Measurements from ENCODE around the gene CTNNBL1. TPM values are rescaled to one million over a fixed set of nuclear protein-coding genes. Genes with fewer than 3 reads are reported as not detected.

CTNNBL1 gene
- total and polyA plus RNA-seq, 2 donors (not counting 3 experiments of a cell fraction or from before 2014, with no cell fraction given), result 20.8 to 60.2 TPM

GRCh38 chr20:37869334-37869861 lies 175.6 kb downstream of the CTNNBL1 start:
- Histone ChIP-seq H3K9me1 (replicated peaks; ENCODE audit: control insufficient read depth, extremely low read depth, insufficient read depth, low read length) (no peaks in the 10 kb centered on the region), H3K4me2 (ENCODE audit: insufficient read depth, low read length) (no peak overlapping the region), H3K36me3 (ENCODE audit: control insufficient read depth in 2 of 2, extremely low read depth in 1 of 2, insufficient read depth in 2 of 2, low read length in 2 of 2) (peaks cover 0 to 6% of the 10 kb centered on the region in 2 experiments), H3K27me3 (ENCODE audit: control insufficient read depth in 2 of 2, insufficient read depth in 2 of 2, low read length in 2 of 2) (no peaks in the 10 kb centered on the region), H3K9me3 (replicated peaks; ENCODE audit: control insufficient read depth, insufficient read depth, low read length) (no peaks in the 10 kb centered on the region), H2AFZ (ENCODE audit: low read depth, low read length) (no peak overlapping the region), H3K4me3 (replicated peaks in 1 of 3; ENCODE audit: insufficient read depth in 1 of 3, low read depth in 1 of 3, low read length in 3 of 3) (no peak overlapping the region), H3K27ac (ENCODE audit: insufficient read depth, low read depth, low read length) (no peak overlapping the region), H3K4me1 (ENCODE audit: control insufficient read depth, extremely low read depth, insufficient read depth, low read length) (no peaks in the 10 kb centered on the region), H3K79me2 (ENCODE audit: control insufficient read depth, insufficient read depth, low read length) (no peaks in the 10 kb centered on the region), H3K9ac (replicated peaks; ENCODE audit: extremely low read depth, insufficient read depth, low read length) (no peak overlapping the region), H4K20me1 (replicated peaks; ENCODE audit: control insufficient read depth, extremely low read depth, insufficient read depth, low read length) (no peaks in the 10 kb centered on the region)
- ChIA-PET POLR2A (no interaction called here), CTCF (no interaction called here)
- no peak for FAIRE-seq
- TF ChIP-seq CTCF (IDR thresholded peaks at IDR 0.05; ENCODE audit: extremely low read depth in 1 of 2, insufficient read depth in 1 of 2, low read depth in 1 of 2, low read length in 2 of 2), result no peak
- TF ChIP-seq MYC (IDR thresholded peaks at IDR 0.05; ENCODE audit: low read depth, low read length), result no peak
- no peak for TF ChIP-seq EZH2 (IDR thresholded peaks at IDR 0.05; ENCODE audit: borderline replicate concordance, low read depth, low read length, severe bottlenecking)
- TF ChIP-seq POLR2AphosphoS5 (IDR thresholded peaks at IDR 0.05; ENCODE audit: insufficient read depth, low read depth, low read length), result no peak
- TF ChIP-seq POLR2A (IDR thresholded peaks at IDR 0.05; ENCODE audit: low read depth, low read length), result no peak
- no peak for TF ChIP-seq MAX (IDR thresholded peaks at IDR 0.05; ENCODE audit: insufficient read depth, insufficient read length)
- no peak for TF ChIP-seq GATA2 (IDR thresholded peaks at IDR 0.05; ENCODE audit: insufficient read depth, insufficient read length, low read depth, low read length)
- TF ChIP-seq FOS (IDR thresholded peaks at IDR 0.05; ENCODE audit: borderline replicate concordance, insufficient read depth, low read length), result no peak
- no peak for TF ChIP-seq JUN (IDR thresholded peaks at IDR 0.05; ENCODE audit: borderline replicate concordance, insufficient read depth, insufficient read length, low read depth)
- intact Hi-C loops (cut with micrococcal nuclease), result no loop called here
- no peak for DNase-seq (ENCODE audit: low read depth, low spot score)
- BruUV-seq (replicated peaks), result no TSS peak
- dilution Hi-C loops (cut with MboI; ENCODE audit: extremely low pct_ligation_motif_present, low sequenced_read_pairs), result no loop called here
